GM18951 (cell line): ENCODE results near the gene NAAA.
"Not testable (repeated sequence)": the region's sequence is repeated elsewhere in the genome, so short reads cannot be mapped to it uniquely, and the experiment has no call there.

Experiments used
- POLR2A ChIP-seq: IDR thresholded peaks from 4 replicates; pipeline ENCODE4 v1.6.1; 2011; ENCODE audit warnings: mild to moderate bottlenecking; ENCODE audit not compliant: insufficient read length, insufficient read depth; ENCODE audit errors: extremely low read depth
- in situ Hi-C: fragments of 300-500 bp; cut with MboI; formaldehyde crosslinking; loops from one replicate; pipeline ENCODE4 v1.12.0; 2022; ENCODE audit warnings: low sequenced_read_pairs, mixed read lengths, inconsistent platforms; ENCODE audit not compliant: unreplicated experiment

NAAA gene

GRCh38 chr4:75940692-75941253 is at the start of gene NAAA:
Gene NAAA (minus strand): TSS chr4:75941013. CDS start chr4:75940949, 64 bp downstream.
- peak; percentile 39 for TF ChIP-seq POLR2A
- in situ Hi-C loops: no loop called here

GRCh38 chr4:75989846-75990528 is 49.2 kb upstream of the NAAA start:
- in situ Hi-C loops: no loop called here
- no peak for TF ChIP-seq POLR2A

GRCh38 chr4:75985116-75985515 is 44.3 kb upstream of the NAAA start:
- in situ Hi-C loops: no loop called here
- no peak for TF ChIP-seq POLR2A

GRCh38 chr4:75980576-75980975 is 39.8 kb upstream of the NAAA start:
- in situ Hi-C loops: no loop called here
- no peak for TF ChIP-seq POLR2A

GRCh38 chr4:75976177-75976576 is 35.4 kb upstream of the NAAA start:
- no peak for TF ChIP-seq POLR2A
- in situ Hi-C loops: no loop called here

GRCh38 chr4:75973766-75974165 is 33.0 kb upstream of the NAAA start:
- in situ Hi-C loops: no loop called here
- no peak for TF ChIP-seq POLR2A

- in situ Hi-C loops: no loop called here
- TF ChIP-seq POLR2A: no peak
These were observed 27.3 kb upstream of the NAAA start for GRCh38 chr4:75968084-75968483.

GRCh38 chr4:75963558-75963957 is 22.7 kb upstream of the NAAA start:
- TF ChIP-seq POLR2A: no peak
- in situ Hi-C loops: no loop called here

- in situ Hi-C loops: not testable (repeated sequence)
These were observed 21.3 kb upstream of the NAAA start for GRCh38 chr4:75962072-75962471.

GRCh38 chr4:75958546-75958945 is 17.7 kb upstream of the NAAA start:
- in situ Hi-C loops: not testable (repeated sequence)

GRCh38 chr4:75954811-75955210 is 14.0 kb upstream of the NAAA start:
- in situ Hi-C loops: not testable (repeated sequence)

- in situ Hi-C loops: no loop called here
- no peak for TF ChIP-seq POLR2A
These were observed 12.7 kb upstream of the NAAA start for GRCh38 chr4:75953509-75953908.

- TF ChIP-seq POLR2A: no peak
- in situ Hi-C loops: no loop called here
These were observed 9.5 kb upstream of the NAAA start for GRCh38 chr4:75950213-75950815.

GRCh38 chr4:75948822-75949444 is 8.1 kb upstream of the NAAA start:
- in situ Hi-C loops: no loop called here
- TF ChIP-seq POLR2A: no peak
